NCI-H82 (cell line): ENCODE results near the gene PGC.
"Not testable (repeated sequence)": the region's sequence is repeated elsewhere in the genome, so short reads cannot be mapped to it uniquely, and the experiment has no call there.

Source experiments
- DNase-seq: peaks from one replicate; lab custom pipeline; 2025; lab: John Stamatoyannopoulos, UW

PGC gene

DNA sequence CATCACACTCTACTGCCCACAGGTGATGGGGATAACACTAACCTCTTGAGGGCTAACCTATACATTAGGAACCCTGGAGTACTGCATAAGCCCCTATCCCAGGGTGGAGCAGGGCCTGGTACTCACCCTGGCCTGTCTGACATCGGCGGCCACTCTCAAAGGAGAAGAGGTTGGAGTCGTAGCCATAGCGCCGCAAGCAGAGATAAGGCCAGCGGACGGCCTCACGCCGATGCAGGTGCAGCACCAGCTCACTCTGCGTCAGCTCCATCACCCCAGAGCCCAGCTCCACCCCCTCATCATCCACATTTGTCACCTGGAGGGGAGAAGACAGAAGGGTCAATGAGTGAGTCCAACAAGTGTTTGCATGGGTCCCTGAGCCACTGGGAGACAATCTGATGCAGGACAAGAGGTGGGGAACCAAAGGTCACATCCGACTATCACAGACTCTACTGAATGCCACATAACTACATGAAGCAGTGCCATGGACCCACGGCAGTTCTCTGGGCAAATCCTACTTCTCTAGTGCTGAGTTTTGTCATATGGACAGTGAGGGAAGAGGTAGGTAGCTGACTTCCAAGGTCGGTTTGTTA lies 28.2 kb upstream of the PGC start:
- DNase-seq, result no peak

DNA sequence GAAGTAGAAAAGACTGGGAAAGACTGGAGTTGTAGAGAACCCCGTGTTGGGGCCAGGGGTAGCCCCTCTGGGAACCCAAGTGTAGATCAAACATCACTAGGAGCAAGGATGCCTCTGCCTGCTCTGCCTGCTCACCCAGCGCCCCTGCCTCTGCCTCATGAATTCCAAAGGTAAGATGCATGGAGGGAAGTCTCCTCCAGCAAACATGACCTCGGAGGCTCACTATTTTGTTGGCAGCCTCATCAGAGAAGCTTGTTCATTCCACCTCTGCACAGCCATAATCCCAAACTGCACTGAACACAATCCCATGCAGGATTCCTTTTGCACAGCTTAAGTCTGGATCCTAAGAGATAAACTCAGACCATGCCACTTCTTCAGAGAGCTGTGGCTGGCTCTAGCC lies 27.6 kb upstream of the PGC start:
- no peak for DNase-seq

DNA sequence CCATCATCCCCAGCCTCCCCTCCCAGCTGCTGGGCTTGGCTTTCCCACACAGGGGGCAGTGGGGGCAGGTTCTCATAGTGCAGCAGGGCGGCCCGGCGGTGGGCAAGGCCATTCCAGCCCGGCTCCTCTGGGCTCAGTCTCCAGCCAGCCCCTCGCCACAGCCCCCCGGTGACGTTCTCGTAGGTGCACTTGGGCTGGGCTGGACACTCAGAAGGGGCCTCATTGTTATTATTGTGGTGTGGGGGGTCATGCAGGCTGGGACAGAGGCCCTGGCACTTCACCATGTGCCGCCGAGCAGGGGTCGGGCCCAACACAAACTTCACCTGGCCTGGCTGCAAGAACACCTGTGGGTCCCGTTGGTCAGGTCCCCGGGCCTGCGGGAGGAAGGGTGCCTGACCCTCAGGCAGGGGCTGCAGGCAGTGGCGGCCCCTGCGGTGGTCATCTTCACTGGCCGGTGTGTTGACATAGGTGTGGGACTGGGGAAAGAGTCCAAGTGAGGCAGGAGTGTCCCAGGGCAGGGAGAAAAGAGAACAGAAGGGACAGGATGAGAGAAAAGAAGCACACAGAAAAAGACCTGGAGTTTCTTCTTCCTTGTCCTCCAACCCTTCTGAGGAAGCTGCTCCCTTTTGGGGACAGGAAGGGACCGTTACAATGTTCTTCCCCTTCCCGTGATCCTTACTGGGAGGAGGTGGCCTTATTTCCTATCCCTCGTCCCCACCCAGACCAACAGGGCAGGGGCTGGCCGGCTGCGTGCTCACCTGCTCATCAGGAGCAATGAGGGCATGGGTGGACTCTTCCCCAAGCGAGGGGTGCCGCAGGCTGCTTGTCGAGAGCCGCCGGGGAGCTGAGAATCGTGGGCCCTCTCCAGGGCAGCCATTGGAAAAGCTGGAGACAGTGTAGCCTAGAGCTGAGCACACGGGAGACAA lies 24.1 kb upstream of the PGC start:
- DNase-seq, result no peak

DNA sequence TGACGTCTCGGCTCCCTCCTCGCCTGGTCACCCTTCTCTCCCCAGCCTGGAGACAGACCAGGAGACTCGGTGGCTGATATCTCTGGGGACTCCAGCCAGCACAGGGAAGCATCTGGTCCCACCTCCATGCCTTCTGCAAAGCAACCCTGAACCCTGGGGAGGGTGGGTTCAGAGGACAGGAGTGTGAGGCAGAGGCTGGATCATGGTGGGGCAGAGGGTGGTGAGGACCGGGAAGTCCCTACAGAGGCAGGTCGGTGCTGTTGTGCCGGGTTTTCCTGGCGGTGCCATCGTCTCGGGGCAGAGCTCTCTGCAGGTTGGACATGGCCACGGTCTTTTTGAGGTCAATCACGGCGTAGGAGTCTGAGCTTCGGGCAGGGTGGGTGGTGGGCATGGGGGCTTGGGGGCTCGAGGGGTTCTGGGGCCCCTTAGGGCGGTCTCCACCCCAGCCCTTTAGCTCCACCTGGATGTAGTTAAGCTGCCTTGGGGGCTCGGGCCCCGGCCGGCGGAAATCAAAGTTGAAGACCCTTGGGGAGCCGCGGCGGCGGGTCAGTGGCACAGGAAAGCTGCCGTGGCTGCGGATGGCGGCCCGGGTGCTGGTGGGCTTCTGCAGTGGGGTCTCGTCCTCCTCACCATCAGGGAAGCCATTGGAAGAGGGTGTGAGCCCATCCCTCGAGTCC lies 23.3 kb upstream of the PGC start:
- DNase-seq, result no peak

DNA sequence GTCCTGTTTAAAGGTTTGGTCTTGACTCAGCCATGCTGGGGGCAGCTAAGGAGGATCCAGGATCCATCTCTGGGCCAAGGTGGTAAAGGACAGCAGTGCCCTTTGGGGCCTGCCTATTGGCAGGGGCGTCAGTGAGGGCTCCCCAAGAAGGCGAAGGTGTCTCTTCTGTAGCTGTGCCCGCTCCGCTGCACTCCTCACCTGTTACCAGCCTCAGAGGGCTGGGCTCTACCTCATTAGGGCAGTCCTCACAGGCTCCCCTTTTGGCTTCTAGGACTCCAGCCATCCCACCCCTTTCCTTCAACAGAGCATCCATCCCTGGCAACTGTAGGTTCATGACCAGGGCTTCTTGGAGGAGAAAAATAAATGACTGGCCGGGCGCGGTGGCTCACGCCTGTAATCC lies 22.2 kb upstream of the PGC start:
- DNase-seq, result no peak

DNA sequence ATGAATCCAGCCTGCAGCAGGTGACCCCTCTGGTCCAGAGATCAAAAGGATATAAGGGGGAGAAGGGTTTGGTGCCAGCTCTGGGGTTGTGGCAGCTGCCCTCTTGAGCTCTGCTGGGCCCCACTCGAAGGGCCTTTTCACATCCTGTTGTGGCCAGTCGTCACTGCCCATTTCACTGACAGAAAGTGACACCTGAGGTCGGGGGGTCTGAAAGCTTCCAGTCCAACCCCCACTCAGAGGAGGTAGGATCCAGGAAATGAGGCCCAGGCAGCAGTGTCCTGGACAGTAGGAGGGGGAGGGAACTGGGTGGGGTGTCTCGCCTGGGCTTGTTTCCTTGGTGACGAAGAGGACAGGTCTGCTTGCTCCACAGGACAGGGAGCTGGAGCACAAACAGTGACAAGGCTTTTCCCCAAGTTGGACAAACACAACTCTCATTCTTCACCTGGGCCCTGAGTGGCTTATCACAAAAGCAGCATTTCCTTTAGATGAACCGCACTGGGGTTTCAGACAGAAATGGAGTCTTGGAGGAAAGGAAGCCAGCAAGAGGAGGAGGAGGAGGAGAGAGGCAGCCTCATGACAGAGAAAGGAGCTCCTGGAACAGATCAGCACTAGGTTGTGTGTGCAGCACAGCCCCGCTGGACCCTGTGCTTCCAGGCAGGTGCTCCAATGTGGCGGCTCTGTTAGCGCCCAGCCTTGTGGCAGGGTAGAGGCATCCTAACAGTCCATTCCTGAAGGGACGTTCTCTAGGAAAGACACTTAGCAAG lies 21.5 kb upstream of the PGC start:
- DNase-seq, result no peak

DNA sequence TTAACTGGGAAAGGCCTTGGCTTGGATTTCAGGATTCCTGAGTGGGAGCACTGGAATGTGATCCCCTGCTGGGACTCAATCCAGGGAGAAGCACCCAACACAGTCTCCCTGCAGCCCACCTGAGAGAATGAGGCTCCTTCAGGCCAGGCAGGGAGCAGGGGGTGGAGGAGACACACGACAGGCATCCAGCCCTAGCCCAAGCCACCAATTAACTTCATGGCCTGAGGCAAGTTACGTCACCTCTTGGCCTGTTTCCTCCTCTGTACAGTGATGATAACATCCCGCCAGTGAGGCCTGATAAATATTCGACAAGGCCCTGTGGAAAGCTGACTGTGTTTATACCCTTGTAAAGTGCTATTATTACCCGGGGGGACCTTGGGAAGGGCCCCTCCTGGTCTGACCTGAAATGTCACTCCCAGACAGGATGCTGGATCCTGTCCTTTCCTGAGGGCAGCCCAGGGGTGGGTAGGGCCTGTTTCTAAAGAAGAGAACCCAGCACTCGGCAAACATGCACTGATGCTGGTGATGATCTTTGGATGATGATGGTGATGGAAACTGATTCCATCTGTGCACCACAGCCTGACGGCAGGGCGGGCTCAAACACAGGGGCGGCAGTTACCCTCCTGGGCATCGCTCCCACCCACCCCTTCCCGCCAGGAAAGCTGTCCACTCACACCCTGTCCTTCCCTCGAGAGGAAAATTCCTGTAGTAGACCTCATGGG lies 20.1 kb upstream of the PGC start:
- DNase-seq, result no peak

DNA sequence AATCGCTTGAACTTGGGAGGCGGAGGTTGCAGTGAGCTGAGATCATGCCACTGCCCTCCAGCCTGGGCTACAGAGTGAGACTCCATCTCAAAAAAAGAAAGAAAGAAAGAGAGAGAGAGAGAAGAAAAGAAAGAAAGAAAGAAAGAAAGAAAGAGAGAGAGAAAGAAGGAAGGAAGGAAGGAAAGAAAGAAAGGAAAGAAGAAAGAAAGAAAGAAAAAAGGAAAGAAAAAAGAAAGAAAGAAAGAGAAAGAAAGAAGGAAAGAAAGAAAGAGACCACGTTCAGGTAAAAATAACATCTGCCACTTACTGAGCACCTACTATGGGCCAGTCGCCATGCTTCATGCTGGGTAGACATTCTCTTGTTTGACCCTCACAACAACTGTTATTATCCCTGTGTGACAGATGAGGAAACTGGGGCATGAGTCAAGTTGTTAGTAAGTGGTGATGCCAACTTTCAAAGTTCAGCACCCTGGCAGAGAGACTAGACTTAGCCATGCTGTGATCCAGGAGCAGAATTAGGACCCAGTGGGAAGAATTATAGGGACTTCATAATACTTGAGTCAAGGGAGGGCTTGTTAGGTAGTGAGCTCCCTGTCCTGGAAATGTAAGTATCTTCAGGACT lies 19.0 kb upstream of the PGC start:
- DNase-seq, result not testable (repeated sequence)

DNA sequence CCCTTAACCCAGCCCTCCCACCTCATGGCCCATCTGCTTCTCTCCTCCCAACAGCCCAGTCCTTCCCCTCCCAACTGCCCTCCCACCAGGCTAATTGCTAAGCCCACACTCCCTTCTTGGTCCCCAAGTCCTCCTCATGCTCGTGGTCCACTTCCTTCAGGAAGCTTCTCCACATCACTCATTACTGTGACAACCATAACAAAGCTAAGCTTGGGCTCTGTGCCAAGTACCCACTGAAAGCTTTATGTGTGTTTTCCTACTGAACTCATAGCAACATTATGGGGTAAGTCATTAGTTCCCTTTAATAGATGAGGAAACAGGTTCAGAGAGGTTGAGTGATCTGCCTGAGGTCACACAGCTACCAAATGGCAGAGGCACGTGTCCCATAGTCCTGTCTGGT lies 16.3 kb upstream of the PGC start:
- DNase-seq, result peak; percentile 37

DNA sequence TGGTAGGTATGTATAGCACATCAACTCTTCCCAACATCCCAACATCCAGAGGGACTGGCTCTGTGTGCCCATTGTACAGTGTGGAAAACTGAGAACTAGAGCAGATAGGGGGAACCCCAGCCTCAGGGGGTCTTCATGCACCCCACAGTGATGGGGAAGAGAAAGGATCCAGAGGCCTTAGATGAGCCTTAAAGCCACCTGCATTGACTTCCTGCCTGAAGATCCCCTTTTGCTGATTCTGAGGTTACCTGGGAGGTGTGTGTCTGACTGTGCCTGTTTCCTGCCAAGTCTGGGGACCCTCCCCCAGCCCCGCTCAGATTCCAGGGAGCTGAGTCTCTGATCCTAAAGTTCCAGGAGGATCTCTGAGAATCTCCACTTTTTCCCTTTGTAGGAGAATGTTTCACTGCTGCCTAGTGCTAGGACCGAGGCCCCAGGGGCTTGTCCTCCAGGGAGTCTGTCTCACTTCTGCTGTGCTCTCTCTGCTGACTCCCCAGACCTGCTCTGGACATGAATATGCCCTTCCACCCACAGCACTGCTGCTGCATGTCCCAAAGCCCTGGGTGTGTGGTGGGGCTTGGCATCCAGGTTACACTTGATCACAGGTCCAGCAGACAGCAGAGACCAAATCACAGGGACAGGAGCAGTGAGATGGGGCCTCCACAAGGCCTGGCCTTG lies 12.8 kb upstream of the PGC start:
- no peak for DNase-seq

DNA sequence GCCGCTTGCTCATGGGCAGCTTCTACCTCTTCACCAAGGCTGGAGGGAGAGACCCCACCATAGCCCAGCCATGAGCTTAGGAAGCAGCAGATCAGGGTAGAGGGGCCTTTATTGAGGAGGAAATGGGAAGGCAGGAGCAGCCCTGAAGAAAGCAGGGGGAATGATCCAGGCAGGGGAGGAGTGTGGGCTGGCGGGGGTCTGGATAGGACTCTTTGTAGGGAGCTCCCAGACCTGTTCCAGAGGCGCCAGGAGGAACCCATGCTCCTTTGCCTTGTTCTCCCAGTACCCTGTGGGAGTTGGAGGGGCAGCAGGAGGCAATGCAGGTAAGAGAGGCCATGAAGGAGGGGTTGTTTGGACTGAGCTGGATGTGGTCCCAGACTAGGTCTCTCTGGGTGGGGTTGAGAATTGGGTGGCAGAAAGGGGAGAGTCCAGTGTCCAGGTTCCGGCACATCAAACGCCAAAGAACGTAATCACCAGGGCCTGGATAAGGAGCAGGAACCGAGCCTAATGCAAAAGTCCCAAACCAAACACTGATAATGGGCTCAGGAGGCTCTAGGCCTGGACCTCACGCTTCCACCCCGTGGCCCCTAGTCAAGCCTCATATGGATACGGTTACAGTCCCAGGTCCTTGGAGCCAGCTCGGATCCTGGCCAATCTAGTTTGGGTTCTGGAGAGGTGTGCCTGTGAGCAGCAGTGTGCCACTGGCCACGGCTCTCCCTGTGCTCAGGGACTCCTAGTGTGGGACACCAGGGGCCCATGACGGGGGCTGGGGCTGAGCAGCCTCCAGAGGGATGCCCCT lies 12.1 kb upstream of the PGC start:
- DNase-seq, result no peak

DNA sequence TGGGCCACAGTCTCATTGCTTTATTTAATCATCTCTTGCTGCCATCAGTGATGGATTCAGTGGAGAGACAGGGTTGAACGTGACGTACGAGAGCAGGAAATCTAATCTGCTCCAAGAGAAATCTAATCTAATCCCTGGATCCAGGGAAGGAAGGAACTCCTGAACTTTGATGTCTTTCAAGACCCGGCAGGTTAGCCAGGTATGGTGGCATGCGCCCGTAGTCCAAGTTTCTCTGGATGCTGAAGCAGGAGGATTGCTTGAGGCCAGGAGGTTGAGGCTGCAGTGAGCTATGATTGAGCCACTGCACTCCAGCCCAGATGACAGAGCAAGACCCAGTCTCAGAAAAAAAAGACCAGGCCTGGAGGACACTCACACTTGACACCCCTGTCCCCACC lies 11.4 kb upstream of the PGC start:
- DNase-seq, result no peak

DNA sequence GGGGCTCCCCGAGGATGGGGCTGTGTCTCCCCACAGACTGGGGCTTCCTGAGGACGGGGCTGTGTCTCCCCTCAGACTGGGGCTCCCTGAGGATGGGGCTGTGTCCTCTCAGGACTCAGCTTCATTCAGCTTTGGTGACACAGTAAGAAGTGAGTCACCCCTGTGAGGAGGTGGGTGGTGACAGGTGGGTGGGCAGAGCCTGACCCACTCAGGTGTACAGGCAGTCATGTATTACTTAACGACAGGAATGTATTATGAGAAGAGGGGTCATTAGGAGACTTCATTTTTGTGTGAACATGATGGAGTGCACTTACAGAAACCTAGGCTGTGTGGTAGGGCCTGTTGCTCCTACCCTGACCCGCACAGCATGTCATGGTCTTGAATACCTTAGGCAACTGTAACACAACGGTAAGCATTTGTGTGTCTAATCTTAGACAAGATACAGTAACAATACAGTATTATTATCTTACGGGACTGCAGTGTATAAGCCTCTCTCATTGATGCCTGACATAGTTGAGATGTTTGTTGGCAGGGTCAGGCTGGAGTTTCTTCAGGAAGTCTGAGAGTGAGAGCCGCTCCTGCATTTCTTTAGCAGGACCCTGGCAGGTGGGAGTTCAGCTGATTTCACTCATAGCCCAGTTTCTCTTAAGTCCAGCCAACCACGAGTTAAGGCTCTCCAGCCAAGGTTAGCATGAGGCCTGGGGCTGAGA lies 10.9 kb upstream of the PGC start:
- no peak for DNase-seq

DNA sequence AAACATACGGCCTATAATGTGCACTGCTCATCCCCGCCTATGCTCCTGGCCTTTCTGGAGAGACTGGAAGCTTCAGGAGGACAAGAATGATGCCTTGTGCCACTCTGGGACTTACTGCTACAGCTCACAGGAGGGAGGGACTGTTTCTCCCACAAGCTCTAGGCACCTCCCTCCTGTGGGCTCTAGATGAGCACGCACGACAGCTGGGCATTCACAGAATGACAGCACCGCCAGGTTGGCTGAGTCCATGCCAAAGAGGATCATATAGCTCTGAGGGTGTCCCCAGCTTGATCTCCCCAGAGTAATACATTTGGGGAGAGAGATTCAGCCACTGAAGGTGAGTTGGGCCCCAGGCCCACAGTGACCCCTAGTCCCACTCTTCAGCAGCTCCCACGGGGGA lies 10.1 kb upstream of the PGC start:
- DNase-seq, result no peak

DNA sequence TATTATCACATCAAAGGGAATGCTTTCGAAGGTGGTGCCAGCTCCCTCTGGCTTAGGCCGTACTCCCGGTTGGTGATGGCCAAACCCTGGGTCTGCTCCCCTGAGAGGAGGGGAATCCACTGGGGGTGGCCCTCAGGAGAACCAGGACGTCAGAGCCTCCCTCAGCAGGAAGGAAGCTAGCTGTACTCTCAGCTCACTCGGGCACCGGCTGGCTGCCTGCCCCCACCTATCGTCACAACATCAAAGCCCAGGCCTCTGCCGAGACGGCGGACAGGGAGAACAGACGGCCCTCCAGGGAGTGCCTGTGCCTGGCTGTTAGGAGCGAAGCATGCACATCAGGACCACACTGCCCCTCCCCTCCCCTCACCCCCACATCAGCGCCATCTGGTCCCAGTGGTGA lies 9.2 kb upstream of the PGC start:
- DNase-seq, result no peak

DNA sequence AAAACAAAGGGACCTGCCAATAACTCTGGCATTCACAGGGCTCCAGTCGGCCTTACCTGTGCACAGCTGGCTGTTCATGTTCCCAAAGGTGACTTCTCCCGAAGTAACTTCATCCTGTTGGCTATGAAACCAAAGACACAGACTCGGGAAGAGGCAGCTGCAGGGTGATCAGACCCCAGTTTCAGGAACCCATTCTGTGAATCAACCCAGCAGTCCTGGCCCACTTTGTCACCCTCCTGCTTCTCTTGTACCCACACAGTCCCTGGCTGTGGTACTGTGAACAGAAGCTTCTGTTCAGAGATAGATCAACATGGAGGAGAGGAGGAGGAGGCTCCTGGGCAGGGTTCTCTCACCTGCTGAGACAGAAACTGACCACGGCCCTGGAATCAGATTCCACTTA lies 8.7 kb upstream of the PGC start:
- no peak for DNase-seq

DNA sequence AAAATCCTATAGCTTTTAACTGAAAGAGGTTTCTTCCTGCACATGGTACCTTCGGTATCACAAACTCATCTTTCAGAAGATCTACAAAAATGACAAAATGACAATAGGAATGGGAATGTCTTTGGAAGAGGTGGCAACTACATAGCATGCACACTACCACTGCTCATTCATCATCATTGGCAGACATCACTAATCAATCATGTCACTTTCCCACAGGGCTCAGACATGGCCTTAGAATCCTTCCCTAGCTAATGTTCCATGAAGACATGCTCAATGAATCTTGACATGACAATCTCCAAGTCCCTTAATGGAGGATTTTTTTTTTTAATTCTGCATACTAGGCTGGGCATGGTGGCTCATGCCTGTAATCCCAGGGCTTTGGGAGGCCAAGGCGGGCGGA lies 3.2 kb upstream of the PGC start:
- no peak for DNase-seq

DNA sequence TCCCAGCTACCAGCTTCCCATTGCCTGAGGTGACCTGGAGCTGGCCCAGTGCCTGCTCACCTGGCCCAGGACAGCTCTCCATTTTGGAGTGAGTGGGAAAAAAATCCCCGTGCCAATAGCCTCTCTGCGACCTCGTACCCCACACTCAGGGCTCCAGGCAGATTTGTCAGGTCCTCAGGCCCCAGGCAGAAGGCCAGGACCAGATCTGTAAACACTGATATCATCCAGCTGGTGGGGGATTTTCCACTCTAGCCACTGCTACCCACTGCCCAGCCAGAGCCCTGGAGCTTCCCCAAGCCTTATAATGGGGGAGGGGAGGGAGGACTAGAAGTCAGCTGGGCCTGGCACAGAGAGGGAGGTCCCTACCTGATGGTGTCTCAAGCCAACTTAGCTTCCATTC lies 1.3 kb upstream of the PGC start:
- DNase-seq, result no peak

DNA sequence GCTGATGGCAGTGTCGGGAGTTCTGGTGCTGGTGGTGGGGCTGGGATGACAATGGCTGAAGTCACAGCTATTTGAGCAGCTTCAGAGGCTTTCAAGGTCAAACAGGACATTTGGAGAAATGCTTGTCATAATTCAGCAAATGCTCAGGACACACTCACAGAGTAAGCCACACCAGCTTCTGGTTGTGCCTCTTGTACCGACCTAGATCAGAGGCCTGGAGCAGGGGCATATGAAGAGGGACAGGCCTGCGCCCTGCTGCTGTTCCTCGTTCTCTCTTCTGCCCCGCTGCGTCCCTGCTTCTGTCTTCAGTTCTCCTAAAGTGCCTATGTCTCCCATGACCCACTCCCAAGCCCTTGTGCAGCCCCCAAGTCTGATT lies 893 bp upstream of the PGC start:
- no peak for DNase-seq
